ENCODE data around the gene YY1.

- TF ChIP-seq CTCF (IDR thresholded peaks at IDR 0.05) (no peak), POLR2AphosphoS5 (IDR thresholded peaks at IDR 0.05) (no peak), EP300 (IDR thresholded peaks at IDR 0.05) (no peak), POLR2A (IDR thresholded peaks at IDR 0.05) (no peak)
These were observed 4.4 kb upstream of the YY1 start for GRCh38 chr14:100234511-100234910.
